HepG2 (cell line): Measurements from ENCODE around the gene TIA1. TPM values are rescaled to one million over a fixed set of nuclear protein-coding genes. Genes with fewer than 3 reads are reported as not detected.

ENCODE experiments used
- ELF1 ChIP-seq: sonication (generic); formaldehyde crosslinking; IDR thresholded peaks from 2 replicates; pipeline ENCODE4 v1.4.0; 2020; ENCODE audit warnings: missing genetic modification reagents
- GABPA ChIP-seq, 2 experiments: IDR thresholded peaks; 2 replicates each; pipeline ENCODE4 v1.6.1; 2011 to 2016; ENCODE audit warnings: low read depth in 2 of 2, low read length in 1 of 2, missing biosample characterization in 1 of 2, missing genetic modification characterization in 1 of 2
- POLR2AphosphoS2 ChIP-seq: IDR thresholded peaks from 2 replicates; pipeline ENCODE4 v1.6.1; 2011; ENCODE audit warnings: low read depth, low read length, improper control_type of control experiment
- RXRB ChIP-seq: IDR thresholded peaks from 2 replicates; pipeline ENCODE4 v1.6.1; 2016; ENCODE audit warnings: borderline replicate concordance, missing genetic modification reagents, missing compliant biosample characterization
- SETDB1 ChIP-seq: sonication (generic); formaldehyde crosslinking; IDR thresholded peaks from 2 replicates; pipeline ENCODE4 v1.5.1; 2020; ENCODE audit warnings: missing genetic modification reagents, mild to moderate bottlenecking, borderline replicate concordance
- THAP11 ChIP-seq: IDR thresholded peaks from 2 replicates; pipeline ENCODE4 v1.6.1; 2016; ENCODE audit warnings: missing biosample characterization, missing genetic modification reagents
- WIZ ChIP-seq: sonication (generic); formaldehyde crosslinking; IDR thresholded peaks from 2 replicates; pipeline ENCODE4 v1.5.1; 2020; ENCODE audit warnings: mild to moderate bottlenecking, missing genetic modification reagents
- ZFP37 ChIP-seq: sonication (generic); formaldehyde crosslinking; IDR thresholded peaks from 2 replicates; pipeline ENCODE4 v1.4.0; 2020; ENCODE audit warnings: missing genetic modification reagents, borderline replicate concordance
- ZKSCAN8 ChIP-seq: IDR thresholded peaks from 2 replicates; pipeline ENCODE4 v1.6.1; 2016; ENCODE audit warnings: borderline replicate concordance, missing genetic modification reagents, missing compliant biosample characterization
- ZNF616 ChIP-seq: sonication (generic); formaldehyde crosslinking; IDR thresholded peaks from 2 replicates; pipeline ENCODE4 v1.5.0; 2020; ENCODE audit warnings: low read depth, mild to moderate bottlenecking, missing genetic modification reagents
- polyA plus RNA-seq, 8 experiments: library from polyadenylated mRNA; depleted of rRNA in 3 of 8; stranded (reverse) in 7 of 8; unstranded in 1 of 8; fragments of >200 nt; fragmentation: Illumina TruSeq in 4 of 8; extraction: Trizol in 4 of 8; gene quantifications; 2 replicates each; pipeline versions ENCODE4 v1.2.1 to v1.2.3, GENCODE V29; 2011 to 2016; ENCODE audit warnings: low read depth in 4 of 8, missing spikeins in 1 of 8, mixed read lengths in 1 of 8; ENCODE audit not compliant: insufficient read depth in 1 of 8
- total RNA-seq, 5 experiments: library from RNA; depleted of rRNA; stranded (reverse); fragments of >200 nt; fragmentation: Illumina TruSeq; extraction: Trizol; gene quantifications; 2 replicates each; pipeline ENCODE4 v1.2.3, GENCODE V29; 2016; ENCODE audit warnings: low read depth in 1 of 5
- TF ChIP-seq, protein P1 (sequence below): sonication (generic); formaldehyde crosslinking; IDR thresholded peaks from 2 replicates; pipeline ENCODE4 v1.4.0; 2020; ENCODE audit warnings: missing genetic modification reagents
- TF ChIP-seq, protein P2 (sequence below): sonication (generic); formaldehyde crosslinking; IDR thresholded peaks from 2 replicates; pipeline ENCODE4 v1.4.0; 2020; ENCODE audit warnings: mild to moderate bottlenecking, missing genetic modification reagents, borderline replicate concordance
- TF ChIP-seq, protein P3 (sequence below): sonication (generic); formaldehyde crosslinking; IDR thresholded peaks from 2 replicates; pipeline ENCODE4 v1.4.0; 2020; ENCODE audit warnings: missing genetic modification reagents
- TF ChIP-seq, protein P4 (sequence below): sonication (generic); formaldehyde crosslinking; IDR thresholded peaks from 2 replicates; pipeline ENCODE4 v1.8.0; 2022; ENCODE audit warnings: missing genetic modification reagents, mild to moderate bottlenecking, moderate library complexity, borderline replicate concordance

TIA1 gene
- total and polyA plus RNA-seq, 2 of the 13 experiments (the other 11 are each of a cell fraction or from before 2014, with no cell fraction given) = 209 to 319 TPM

DNA sequence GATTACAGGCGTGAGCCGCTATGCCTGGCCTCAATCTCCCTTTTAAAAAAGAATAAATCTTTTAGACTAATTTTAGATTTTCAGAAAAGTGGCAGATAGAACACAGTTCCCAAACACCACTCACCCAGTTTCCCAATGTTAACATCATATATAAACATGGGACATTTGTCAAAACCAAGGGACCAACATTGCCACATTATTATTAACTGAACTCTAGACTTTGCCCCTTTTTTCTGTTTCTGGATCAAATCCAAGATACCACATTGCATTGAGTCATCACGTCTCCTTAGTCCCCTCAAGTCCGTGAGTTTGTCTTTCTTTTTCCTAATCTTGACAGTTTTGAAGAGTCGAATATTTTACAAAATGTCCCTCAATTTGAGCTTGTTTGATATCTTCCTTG, 60.0 kb downstream of the TIA1 start (continued):
- TF ChIP-seq, protein P1, sequence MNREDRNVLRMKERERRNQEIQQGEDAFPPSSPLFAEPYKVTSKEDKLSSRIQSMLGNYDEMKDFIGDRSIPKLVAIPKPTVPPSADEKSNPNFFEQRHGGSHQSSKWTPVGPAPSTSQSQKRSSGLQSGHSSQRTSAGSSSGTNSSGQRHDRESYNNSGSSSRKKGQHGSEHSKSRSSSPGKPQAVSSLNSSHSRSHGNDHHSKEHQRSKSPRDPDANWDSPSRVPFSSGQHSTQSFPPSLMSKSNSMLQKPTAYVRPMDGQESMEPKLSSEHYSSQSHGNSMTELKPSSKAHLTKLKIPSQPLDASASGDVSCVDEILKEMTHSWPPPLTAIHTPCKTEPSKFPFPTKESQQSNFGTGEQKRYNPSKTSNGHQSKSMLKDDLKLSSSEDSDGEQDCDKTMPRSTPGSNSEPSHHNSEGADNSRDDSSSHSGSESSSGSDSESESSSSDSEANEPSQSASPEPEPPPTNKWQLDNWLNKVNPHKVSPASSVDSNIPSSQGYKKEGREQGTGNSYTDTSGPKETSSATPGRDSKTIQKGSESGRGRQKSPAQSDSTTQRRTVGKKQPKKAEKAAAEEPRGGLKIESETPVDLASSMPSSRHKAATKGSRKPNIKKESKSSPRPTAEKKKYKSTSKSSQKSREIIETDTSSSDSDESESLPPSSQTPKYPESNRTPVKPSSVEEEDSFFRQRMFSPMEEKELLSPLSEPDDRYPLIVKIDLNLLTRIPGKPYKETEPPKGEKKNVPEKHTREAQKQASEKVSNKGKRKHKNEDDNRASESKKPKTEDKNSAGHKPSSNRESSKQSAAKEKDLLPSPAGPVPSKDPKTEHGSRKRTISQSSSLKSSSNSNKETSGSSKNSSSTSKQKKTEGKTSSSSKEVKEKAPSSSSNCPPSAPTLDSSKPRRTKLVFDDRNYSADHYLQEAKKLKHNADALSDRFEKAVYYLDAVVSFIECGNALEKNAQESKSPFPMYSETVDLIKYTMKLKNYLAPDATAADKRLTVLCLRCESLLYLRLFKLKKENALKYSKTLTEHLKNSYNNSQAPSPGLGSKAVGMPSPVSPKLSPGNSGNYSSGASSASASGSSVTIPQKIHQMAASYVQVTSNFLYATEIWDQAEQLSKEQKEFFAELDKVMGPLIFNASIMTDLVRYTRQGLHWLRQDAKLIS (CRISPR knock-in tag) = no peak
- TF ChIP-seq WIZ (CRISPR knock-in tag) = no peak
- peak; percentile 62; the same call in 1 of the 2 replicates for TF ChIP-seq ZKSCAN8
- TF ChIP-seq ZFP37 (CRISPR knock-in tag) = no peak
- peak; percentile 11; the same call in 1 of the 2 replicates for TF ChIP-seq ELF1 (CRISPR knock-in tag)
- TF ChIP-seq, protein P2, sequence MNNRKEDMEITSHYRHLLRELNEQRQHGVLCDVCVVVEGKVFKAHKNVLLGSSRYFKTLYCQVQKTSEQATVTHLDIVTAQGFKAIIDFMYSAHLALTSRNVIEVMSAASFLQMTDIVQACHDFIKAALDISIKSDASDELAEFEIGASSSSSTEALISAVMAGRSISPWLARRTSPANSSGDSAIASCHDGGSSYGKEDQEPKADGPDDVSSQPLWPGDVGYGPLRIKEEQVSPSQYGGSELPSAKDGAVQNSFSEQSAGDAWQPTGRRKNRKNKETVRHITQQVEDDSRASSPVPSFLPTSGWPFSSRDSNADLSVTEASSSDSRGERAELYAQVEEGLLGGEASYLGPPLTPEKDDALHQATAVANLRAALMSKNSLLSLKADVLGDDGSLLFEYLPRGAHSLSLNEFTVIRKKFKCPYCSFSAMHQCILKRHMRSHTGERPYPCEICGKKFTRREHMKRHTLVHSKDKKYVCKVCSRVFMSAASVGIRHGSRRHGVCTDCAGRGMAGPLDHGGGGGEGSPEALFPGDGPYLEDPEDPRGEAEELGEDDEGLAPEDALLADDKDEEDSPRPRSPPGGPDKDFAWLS (CRISPR knock-in tag) = no peak
- peak; percentile 73 for TF ChIP-seq RXRB
- TF ChIP-seq, protein P3, sequence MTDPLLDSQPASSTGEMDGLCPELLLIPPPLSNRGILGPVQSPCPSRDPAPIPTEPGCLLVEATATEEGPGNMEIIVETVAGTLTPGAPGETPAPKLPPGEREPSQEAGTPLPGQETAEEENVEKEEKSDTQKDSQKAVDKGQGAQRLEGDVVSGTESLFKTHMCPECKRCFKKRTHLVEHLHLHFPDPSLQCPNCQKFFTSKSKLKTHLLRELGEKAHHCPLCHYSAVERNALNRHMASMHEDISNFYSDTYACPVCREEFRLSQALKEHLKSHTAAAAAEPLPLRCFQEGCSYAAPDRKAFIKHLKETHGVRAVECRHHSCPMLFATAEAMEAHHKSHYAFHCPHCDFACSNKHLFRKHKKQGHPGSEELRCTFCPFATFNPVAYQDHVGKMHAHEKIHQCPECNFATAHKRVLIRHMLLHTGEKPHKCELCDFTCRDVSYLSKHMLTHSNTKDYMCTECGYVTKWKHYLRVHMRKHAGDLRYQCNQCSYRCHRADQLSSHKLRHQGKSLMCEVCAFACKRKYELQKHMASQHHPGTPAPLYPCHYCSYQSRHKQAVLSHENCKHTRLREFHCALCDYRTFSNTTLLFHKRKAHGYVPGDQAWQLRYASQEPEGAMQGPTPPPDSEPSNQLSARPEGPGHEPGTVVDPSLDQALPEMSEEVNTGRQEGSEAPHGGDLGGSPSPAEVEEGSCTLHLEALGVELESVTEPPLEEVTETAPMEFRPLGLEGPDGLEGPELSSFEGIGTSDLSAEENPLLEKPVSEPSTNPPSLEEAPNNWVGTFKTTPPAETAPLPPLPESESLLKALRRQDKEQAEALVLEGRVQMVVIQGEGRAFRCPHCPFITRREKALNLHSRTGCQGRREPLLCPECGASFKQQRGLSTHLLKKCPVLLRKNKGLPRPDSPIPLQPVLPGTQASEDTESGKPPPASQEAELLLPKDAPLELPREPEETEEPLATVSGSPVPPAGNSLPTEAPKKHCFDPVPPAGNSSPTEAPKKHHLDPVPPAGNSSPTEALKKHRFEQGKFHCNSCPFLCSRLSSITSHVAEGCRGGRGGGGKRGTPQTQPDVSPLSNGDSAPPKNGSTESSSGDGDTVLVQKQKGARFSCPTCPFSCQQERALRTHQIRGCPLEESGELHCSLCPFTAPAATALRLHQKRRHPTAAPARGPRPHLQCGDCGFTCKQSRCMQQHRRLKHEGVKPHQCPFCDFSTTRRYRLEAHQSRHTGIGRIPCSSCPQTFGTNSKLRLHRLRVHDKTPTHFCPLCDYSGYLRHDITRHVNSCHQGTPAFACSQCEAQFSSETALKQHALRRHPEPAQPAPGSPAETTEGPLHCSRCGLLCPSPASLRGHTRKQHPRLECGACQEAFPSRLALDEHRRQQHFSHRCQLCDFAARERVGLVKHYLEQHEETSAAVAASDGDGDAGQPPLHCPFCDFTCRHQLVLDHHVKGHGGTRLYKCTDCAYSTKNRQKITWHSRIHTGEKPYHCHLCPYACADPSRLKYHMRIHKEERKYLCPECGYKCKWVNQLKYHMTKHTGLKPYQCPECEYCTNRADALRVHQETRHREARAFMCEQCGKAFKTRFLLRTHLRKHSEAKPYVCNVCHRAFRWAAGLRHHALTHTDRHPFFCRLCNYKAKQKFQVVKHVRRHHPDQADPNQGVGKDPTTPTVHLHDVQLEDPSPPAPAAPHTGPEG = no peak
- no peak for TF ChIP-seq SETDB1 (CRISPR knock-in tag)
- no peak for TF ChIP-seq GABPA (IDR thresholded peaks at IDR 0.05; ENCODE audit: low read depth, low read length)
- peak; percentile 26; the same call in 1 of the 2 replicates for TF ChIP-seq GABPA (CRISPR knock-in tag; IDR thresholded peaks at IDR 0.05; ENCODE audit: low read depth)
- TF ChIP-seq THAP11 (CRISPR knock-in tag) = peak; percentile 79
- no peak for TF ChIP-seq POLR2AphosphoS2
- TF ChIP-seq ZNF616 = no peak
- TF ChIP-seq, protein P4, sequence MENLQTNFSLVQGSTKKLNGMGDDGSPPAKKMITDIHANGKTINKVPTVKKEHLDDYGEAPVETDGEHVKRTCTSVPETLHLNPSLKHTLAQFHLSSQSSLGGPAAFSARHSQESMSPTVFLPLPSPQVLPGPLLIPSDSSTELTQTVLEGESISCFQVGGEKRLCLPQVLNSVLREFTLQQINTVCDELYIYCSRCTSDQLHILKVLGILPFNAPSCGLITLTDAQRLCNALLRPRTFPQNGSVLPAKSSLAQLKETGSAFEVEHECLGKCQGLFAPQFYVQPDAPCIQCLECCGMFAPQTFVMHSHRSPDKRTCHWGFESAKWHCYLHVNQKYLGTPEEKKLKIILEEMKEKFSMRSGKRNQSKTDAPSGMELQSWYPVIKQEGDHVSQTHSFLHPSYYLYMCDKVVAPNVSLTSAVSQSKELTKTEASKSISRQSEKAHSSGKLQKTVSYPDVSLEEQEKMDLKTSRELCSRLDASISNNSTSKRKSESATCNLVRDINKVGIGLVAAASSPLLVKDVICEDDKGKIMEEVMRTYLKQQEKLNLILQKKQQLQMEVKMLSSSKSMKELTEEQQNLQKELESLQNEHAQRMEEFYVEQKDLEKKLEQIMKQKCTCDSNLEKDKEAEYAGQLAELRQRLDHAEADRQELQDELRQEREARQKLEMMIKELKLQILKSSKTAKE (CRISPR knock-in tag) = no peak
